Mesothelial cell of epicardium (in vitro differentiated cells): ENCODE results near the gene PPP6R3. TPM values are rescaled to one million over a fixed set of nuclear protein-coding genes. Genes with fewer than 3 reads are reported as not detected.
"Not testable (repeated sequence)": the region's sequence is repeated elsewhere in the genome, so short reads cannot be mapped to it uniquely, and the experiment has no call there.

Source experiments
- DNase-seq, 2 experiments: peaks; one replicate each; pipeline ENCODE4 v3.0.0; 2021; ENCODE audit warnings: low spot score in 2 of 2; ENCODE audit not compliant: unreplicated experiment in 2 of 2
- H3K27ac Mint-ChIP-seq: 2 replicates; pipeline ENCODE4 v1.8.0; 2021; ENCODE audit warnings: mixed read lengths
- H3K27me3 Mint-ChIP-seq: 2 replicates; pipeline ENCODE4 v1.8.0; 2021; ENCODE audit warnings: low read depth, mixed read lengths
- H3K36me3 Mint-ChIP-seq: 2 replicates; pipeline ENCODE4 v1.8.0; 2021; ENCODE audit warnings: mixed read lengths
- H3K4me1 Mint-ChIP-seq: 2 replicates; pipeline ENCODE4 v1.8.0; 2021; ENCODE audit warnings: mixed read lengths
- H3K4me3 Mint-ChIP-seq: 2 replicates; pipeline ENCODE4 v1.8.0; 2021; ENCODE audit warnings: mild to moderate bottlenecking, moderate library complexity, mixed read lengths
- H3K9me3 Mint-ChIP-seq: 2 replicates; pipeline ENCODE4 v1.8.0; 2021; ENCODE audit warnings: mixed read lengths
- CTCF ChIP-seq: fragments of 200-600 bp; sonication (generic); IDR thresholded peaks from one replicate; pipeline ENCODE4 v1.5.0; 2021; ENCODE audit warnings: antibody characterized with exemption; ENCODE audit not compliant: unreplicated experiment
- total RNA-seq: library from RNA; stranded (reverse); gene quantifications from 3 replicates; pipeline ENCODE4 v1.2.1, GENCODE V29; 2021

Gene PPP6R3
- total RNA-seq, 1 donor from 2014 or later = 137 TPM

- Mint-ChIP-seq H3K9me3 (no peaks in the 10 kb centered on the region), H3K4me3 (no peak overlapping the region), H3K4me1 (no peaks in the 10 kb centered on the region), H3K27me3 (no peaks in the 10 kb centered on the region), H3K27ac (no peak overlapping the region), H3K36me3 (peaks cover 21% of the 10 kb centered on the region)
- TF ChIP-seq CTCF = no peak
- DNase-seq = no peak
These were observed 74.5 kb downstream of the PPP6R3 start for GRCh38 chr11:68535098-68535497.

GRCh38 chr11:68536706-68537105, 76.2 kb downstream of the PPP6R3 start:
- Mint-ChIP-seq H3K27me3 (no peaks in the 10 kb centered on the region), H3K36me3 (peaks cover 31% of the 10 kb centered on the region), H3K9me3 (no peaks in the 10 kb centered on the region), H3K4me3 (no peak overlapping the region), H3K4me1 (peaks cover 6% of the 10 kb centered on the region), H3K27ac (no peak overlapping the region)
- no peak for TF ChIP-seq CTCF
- no peak for DNase-seq

GRCh38 chr11:68538025-68538424, 77.5 kb downstream of the PPP6R3 start:
- DNase-seq = no peak
- H3K27me3 Mint-ChIP-seq = no peaks in the 10 kb centered on the region
- peaks cover 15% of the 10 kb centered on the region for H3K4me1 Mint-ChIP-seq
- no peak overlapping the region for H3K4me3 Mint-ChIP-seq
- no peaks in the 10 kb centered on the region for H3K9me3 Mint-ChIP-seq
- no peak overlapping the region for H3K27ac Mint-ChIP-seq
- peaks cover 36% of the 10 kb centered on the region for H3K36me3 Mint-ChIP-seq
- TF ChIP-seq CTCF = no peak

- peaks cover 18% of the 10 kb centered on the region for H3K4me1 Mint-ChIP-seq
- H3K27ac Mint-ChIP-seq = no peak overlapping the region
- no peak for DNase-seq
- H3K36me3 Mint-ChIP-seq = peaks cover 38% of the 10 kb centered on the region
- no peak overlapping the region for H3K4me3 Mint-ChIP-seq
- H3K9me3 Mint-ChIP-seq = no peaks in the 10 kb centered on the region
- TF ChIP-seq CTCF = no peak
- H3K27me3 Mint-ChIP-seq = no peaks in the 10 kb centered on the region
These were observed 78.8 kb downstream of the PPP6R3 start for GRCh38 chr11:68539395-68539794.

GRCh38 chr11:68540504-68540903, 80.0 kb downstream of the PPP6R3 start:
- not testable (repeated sequence) for DNase-seq, H3K27me3 Mint-ChIP-seq, H3K4me3 Mint-ChIP-seq, H3K27ac Mint-ChIP-seq, H3K9me3 Mint-ChIP-seq
- Mint-ChIP-seq H3K4me1 (peaks cover 23% of the 10 kb centered on the region), H3K36me3 (peaks cover 39% of the 10 kb centered on the region)

GRCh38 chr11:68541116-68541515, 80.6 kb downstream of the PPP6R3 start:
- Mint-ChIP-seq H3K36me3 (peaks cover 39% of the 10 kb centered on the region), H3K9me3 (no peaks in the 10 kb centered on the region), H3K27ac (peak overlapping the region; percentile 8), H3K4me3 (no peak overlapping the region), H3K27me3 (no peaks in the 10 kb centered on the region), H3K4me1 (peaks cover 29% of the 10 kb centered on the region)
- TF ChIP-seq CTCF = no peak
- no peak for DNase-seq
